GM19372 (cell line): Measurements from ENCODE around the gene NMNAT3.

Source experiments
- ATAC-seq: cut with Tn5 transposase; IDR thresholded peaks from one replicate; pipeline ENCODE4 v1.9.1; 2021; ENCODE audit warnings: mild to moderate bottlenecking, low read depth, moderate library complexity; ENCODE audit not compliant: unreplicated experiment

Gene NMNAT3

GRCh38 chr3:139552632-139553365 lies 125.0 kb downstream of the NMNAT3 start:
- no peak for ATAC-seq

GRCh38 chr3:139548801-139549200 lies 129.0 kb downstream of the NMNAT3 start:
- ATAC-seq: no peak

GRCh38 chr3:139547666-139548065 lies 130.1 kb downstream of the NMNAT3 start:
- no peak for ATAC-seq

- no peak for ATAC-seq
Measured at GRCh38 chr3:139546772-139547171, 131.0 kb downstream of the NMNAT3 start.

- no peak for ATAC-seq
Measured at GRCh38 chr3:139541532-139542288, 136.1 kb downstream of the NMNAT3 start.

GRCh38 chr3:139540651-139541531 lies 136.9 kb downstream of the NMNAT3 start:
- no peak for ATAC-seq

GRCh38 chr3:139538733-139539132 lies 139.0 kb downstream of the NMNAT3 start:
- no peak for ATAC-seq

- no peak for ATAC-seq
Measured at GRCh38 chr3:139537795-139538621, 139.8 kb downstream of the NMNAT3 start.

- no peak for ATAC-seq
Measured at GRCh38 chr3:139537361-139537760, 140.4 kb downstream of the NMNAT3 start.

GRCh38 chr3:139534992-139535879 lies 142.5 kb downstream of the NMNAT3 start:
- ATAC-seq: no peak

GRCh38 chr3:139534455-139534812 lies 143.3 kb downstream of the NMNAT3 start:
- ATAC-seq: no peak

- no peak for ATAC-seq
Measured at GRCh38 chr3:139533781-139534454, 143.9 kb downstream of the NMNAT3 start.

GRCh38 chr3:139532976-139533375 lies 144.8 kb downstream of the NMNAT3 start:
- no peak for ATAC-seq

GRCh38 chr3:139530717-139531116 lies 147.1 kb downstream of the NMNAT3 start:
- no peak for ATAC-seq

- ATAC-seq: no peak
Measured at GRCh38 chr3:139529662-139530061, 148.1 kb downstream of the NMNAT3 start.

- ATAC-seq: no peak
Measured at GRCh38 chr3:139528924-139529323, 148.8 kb downstream of the NMNAT3 start.

- ATAC-seq: no peak
Measured at GRCh38 chr3:139528281-139528680, 149.5 kb downstream of the NMNAT3 start.

- ATAC-seq: no peak
Measured at GRCh38 chr3:139527265-139527664, 150.5 kb downstream of the NMNAT3 start.

GRCh38 chr3:139526146-139526545 lies 151.6 kb downstream of the NMNAT3 start:
- ATAC-seq: no peak
